Osteoblast (primary cell): ENCODE data around the gene GRIN2A. TPM values are rescaled to one million over a fixed set of nuclear protein-coding genes. Genes with fewer than 3 reads are reported as not detected.

ENCODE experiments used
- DNase-seq: peaks from one replicate; pipeline ENCODE4 v3.0.0; 2011; ENCODE audit warnings: low spot score, mixed read lengths; ENCODE audit not compliant: insufficient read length; ENCODE audit errors: missing footprints
- H2AFZ ChIP-seq: 2 replicates; pipeline ENCODE4 v1.6.0; 2011; ENCODE audit warnings: mild to moderate bottlenecking, low read length
- H3K27ac ChIP-seq: 2 replicates; pipeline ENCODE4 v1.5.1; 2011; ENCODE audit warnings: mild to moderate bottlenecking, low read depth, low read length, moderate library complexity
- H3K27me3 ChIP-seq: 2 replicates; pipeline ENCODE4 v1.6.0; 2012; ENCODE audit warnings: mild to moderate bottlenecking, control low read depth, inconsistent platforms, low read length, moderate library complexity; ENCODE audit not compliant: insufficient read depth
- H3K36me3 ChIP-seq: 2 replicates; pipeline ENCODE4 v1.5.1; 2011; ENCODE audit warnings: mild to moderate bottlenecking, low read length, control low read depth, moderate library complexity; ENCODE audit not compliant: insufficient read depth
- H3K4me1 ChIP-seq: 2 replicates; pipeline ENCODE4 v1.5.1; 2011; ENCODE audit warnings: mild to moderate bottlenecking, low read length, control low read depth, moderate library complexity; ENCODE audit not compliant: insufficient read depth
- H3K4me2 ChIP-seq: 2 replicates; pipeline ENCODE4 v1.6.0; 2011; ENCODE audit warnings: mild to moderate bottlenecking, low read length; ENCODE audit not compliant: insufficient read depth
- H3K4me3 ChIP-seq: fragments of 200-600 bp; sonication (generic); 3 replicates; pipeline ENCODE4 v1.5.1; 2012; ENCODE audit warnings: mild to moderate bottlenecking, low read length, inconsistent platforms; ENCODE audit not compliant: insufficient read depth
- H3K79me2 ChIP-seq: 2 replicates; pipeline ENCODE4 v1.6.0; 2012; ENCODE audit warnings: mild to moderate bottlenecking, low read length, control low read depth, inconsistent platforms; ENCODE audit not compliant: insufficient read depth
- H3K9me3 ChIP-seq: 2 replicates; pipeline ENCODE4 v1.5.1; 2011; ENCODE audit warnings: low read depth, low read length, control low read depth
- H4K20me1 ChIP-seq: 2 replicates; pipeline ENCODE4 v1.6.0; 2012; ENCODE audit warnings: mild to moderate bottlenecking, low read length, control low read depth; ENCODE audit not compliant: insufficient read depth
- total RNA-seq: library from RNA; depleted of rRNA; stranded (reverse); fragments of >200 nt; gene quantifications from 2 replicates; pipeline ENCODE4 v1.2.3, GENCODE V29; 2012
- TF ChIP-seq, protein P1 (sequence below): IDR thresholded peaks from 2 replicates; pipeline ENCODE4 v1.5.1; 2011; ENCODE audit warnings: mild to moderate bottlenecking, low read depth, low read length, moderate library complexity; ENCODE audit errors: extremely low read depth

The GRIN2A gene
- total RNA-seq, 1 donor: 0.72 TPM

DNA sequence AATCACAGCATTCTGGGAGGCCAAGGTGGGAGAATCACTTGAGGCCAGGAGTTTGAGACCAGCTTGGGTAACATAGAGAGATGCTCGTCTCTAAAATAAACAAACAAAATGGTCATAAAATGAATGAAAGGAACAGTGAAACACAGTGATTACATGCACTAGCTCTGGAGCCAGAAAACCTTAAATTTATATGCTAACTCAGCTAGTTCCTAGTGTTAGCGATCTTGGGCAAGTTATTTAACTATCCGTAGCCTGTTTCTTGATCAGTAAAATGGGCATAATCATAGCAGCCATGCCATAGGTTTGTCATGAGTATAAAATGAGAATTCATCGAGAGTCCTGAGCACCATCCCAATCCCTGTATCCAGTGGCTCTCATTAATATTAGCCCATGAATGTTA is 271.0 kb downstream of the GRIN2A start:
- no peaks in the 10 kb centered on the region for H3K27me3 ChIP-seq
- peaks cover 5% of the 10 kb centered on the region for H3K9me3 ChIP-seq
- no peak overlapping the region for H3K4me2 ChIP-seq
- H3K4me1 ChIP-seq: no peaks in the 10 kb centered on the region
- no peak overlapping the region for H3K4me3 ChIP-seq
- no peaks in the 10 kb centered on the region for H3K36me3 ChIP-seq
- TF ChIP-seq, protein P1, sequence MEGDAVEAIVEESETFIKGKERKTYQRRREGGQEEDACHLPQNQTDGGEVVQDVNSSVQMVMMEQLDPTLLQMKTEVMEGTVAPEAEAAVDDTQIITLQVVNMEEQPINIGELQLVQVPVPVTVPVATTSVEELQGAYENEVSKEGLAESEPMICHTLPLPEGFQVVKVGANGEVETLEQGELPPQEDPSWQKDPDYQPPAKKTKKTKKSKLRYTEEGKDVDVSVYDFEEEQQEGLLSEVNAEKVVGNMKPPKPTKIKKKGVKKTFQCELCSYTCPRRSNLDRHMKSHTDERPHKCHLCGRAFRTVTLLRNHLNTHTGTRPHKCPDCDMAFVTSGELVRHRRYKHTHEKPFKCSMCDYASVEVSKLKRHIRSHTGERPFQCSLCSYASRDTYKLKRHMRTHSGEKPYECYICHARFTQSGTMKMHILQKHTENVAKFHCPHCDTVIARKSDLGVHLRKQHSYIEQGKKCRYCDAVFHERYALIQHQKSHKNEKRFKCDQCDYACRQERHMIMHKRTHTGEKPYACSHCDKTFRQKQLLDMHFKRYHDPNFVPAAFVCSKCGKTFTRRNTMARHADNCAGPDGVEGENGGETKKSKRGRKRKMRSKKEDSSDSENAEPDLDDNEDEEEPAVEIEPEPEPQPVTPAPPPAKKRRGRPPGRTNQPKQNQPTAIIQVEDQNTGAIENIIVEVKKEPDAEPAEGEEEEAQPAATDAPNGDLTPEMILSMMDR: no peak
- H3K27ac ChIP-seq: no peak overlapping the region
- no peaks in the 10 kb centered on the region for H3K79me2 ChIP-seq
- H2AFZ ChIP-seq: no peak overlapping the region
- no peak for DNase-seq
- H4K20me1 ChIP-seq: no peaks in the 10 kb centered on the region

DNA sequence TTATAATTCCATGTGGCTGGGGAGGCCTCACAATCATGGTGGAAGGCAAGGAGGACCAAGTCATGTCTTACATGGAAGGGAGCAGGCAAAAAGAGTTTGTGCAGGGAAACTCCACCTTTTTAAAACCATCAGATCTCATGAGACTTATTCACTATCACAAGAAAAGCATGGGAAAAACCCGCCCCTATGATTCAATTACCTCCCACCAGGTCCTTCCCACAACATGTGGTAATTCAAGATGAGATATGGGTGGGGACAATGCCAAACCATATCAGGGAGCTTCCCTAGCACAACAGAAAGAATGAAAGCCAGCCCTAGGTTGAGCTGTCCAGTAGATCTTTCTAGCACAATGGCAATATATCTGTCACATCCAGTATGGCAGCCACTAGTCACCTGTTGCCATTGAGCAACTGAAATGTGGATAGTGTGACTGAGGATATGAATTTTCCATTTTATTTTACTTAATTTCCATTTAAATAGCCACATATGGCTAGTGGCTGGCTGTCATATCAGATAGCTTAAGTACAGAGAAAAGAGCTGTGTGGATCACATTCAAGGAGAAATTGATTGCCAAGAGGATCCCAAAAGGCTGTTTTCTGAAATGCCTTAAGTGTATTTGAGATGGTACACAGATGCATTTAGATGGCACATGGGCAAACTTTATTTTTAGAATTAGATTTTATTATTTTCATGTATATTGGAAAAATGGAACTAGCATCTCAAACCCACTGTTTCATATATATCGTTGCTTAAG is 273.0 kb downstream of the GRIN2A start:
- H3K4me3 ChIP-seq: no peak overlapping the region

DNA sequence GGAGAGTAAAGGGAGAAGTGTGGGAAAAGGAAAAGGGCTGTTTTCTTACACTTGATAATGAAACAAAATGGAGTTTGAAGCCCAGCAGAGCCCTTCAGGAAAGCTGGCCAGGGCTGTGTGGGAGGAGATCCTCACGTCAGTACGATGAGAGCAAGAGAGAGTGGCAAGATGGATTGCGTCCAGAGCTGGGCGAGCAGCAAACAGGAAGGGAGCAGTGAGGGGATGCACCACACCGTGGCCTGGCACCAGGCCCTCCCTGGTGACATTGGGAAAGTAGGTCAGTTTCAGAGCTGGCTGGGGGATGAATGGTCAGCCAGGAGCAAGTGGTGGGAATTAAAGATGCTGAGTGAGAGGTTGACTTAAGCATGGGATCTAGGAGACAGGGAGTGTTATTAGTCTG is 273.6 kb downstream of the GRIN2A start:
- Histone ChIP-seq H3K9me3 (peaks cover 5% of the 10 kb centered on the region), H3K27me3 (no peaks in the 10 kb centered on the region), H2AFZ (no peak overlapping the region), H3K36me3 (no peaks in the 10 kb centered on the region), H4K20me1 (no peaks in the 10 kb centered on the region), H3K27ac (no peak overlapping the region), H3K4me1 (no peaks in the 10 kb centered on the region), H3K4me3 (no peak overlapping the region), H3K79me2 (no peaks in the 10 kb centered on the region), H3K4me2 (no peak overlapping the region)
- peak; percentile 52 for DNase-seq
- TF ChIP-seq, protein P1: no peak

More for the DNA sequence above, 273.0 kb downstream of the GRIN2A start:
- Histone ChIP-seq H3K36me3 (no peaks in the 10 kb centered on the region), H3K4me2 (no peak overlapping the region), H2AFZ (no peak overlapping the region), H3K27me3 (no peaks in the 10 kb centered on the region), H3K4me1 (no peaks in the 10 kb centered on the region), H3K9me3 (peaks cover 5% of the 10 kb centered on the region), H4K20me1 (no peaks in the 10 kb centered on the region), H3K27ac (no peak overlapping the region), H3K79me2 (no peaks in the 10 kb centered on the region)
- TF ChIP-seq, protein P1: no peak
- DNase-seq: no peak

DNA sequence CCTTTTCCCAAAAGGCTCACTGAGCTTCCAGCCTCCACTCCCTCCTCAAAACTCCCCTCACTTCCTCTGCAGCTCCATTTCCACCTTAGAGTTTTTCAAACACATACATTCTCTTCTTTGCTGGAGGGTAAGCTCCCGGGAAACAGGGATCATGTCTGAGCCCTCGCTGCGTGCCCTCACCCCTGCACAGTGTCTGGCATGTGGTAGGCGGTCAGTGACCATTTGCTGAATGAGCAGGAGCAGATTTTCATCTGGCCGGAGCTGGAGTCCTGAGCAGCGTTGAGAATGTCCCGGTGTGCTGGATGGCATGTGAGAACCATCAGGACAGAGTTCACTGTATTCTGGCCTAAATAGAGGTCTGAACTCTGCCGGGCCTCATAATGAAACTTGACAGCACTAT is 274.5 kb downstream of the GRIN2A start:
- Histone ChIP-seq H4K20me1 (no peaks in the 10 kb centered on the region), H3K4me2 (no peak overlapping the region), H3K79me2 (no peaks in the 10 kb centered on the region), H3K4me1 (no peaks in the 10 kb centered on the region), H3K4me3 (no peak overlapping the region), H3K27me3 (no peaks in the 10 kb centered on the region), H3K36me3 (no peaks in the 10 kb centered on the region), H3K27ac (no peak overlapping the region), H2AFZ (no peak overlapping the region), H3K9me3 (peaks cover 5% of the 10 kb centered on the region)
- TF ChIP-seq, protein P1: no peak
- DNase-seq: no peak
